ENCODE data around the gene ASCL1. TPM values are rescaled to one million over a fixed set of nuclear protein-coding genes. Genes with fewer than 3 reads are reported as not detected.

The ASCL1 gene
- total and polyA plus RNA-seq, 4 donors: 0.06 TPM; not detected in 3

GRCh38 chr12:102961466-102961855, 4.0 kb downstream of the ASCL1 start:
- H3K9me3 ChIP-seq (ENCODE audit: control insufficient read depth in 4 of 4, low read length in 3 of 4): peaks cover 7 to 27% (median 14%) of the 10 kb centered on the region in 4 donors
- peaks cover 7 to 39% (median 20%) of the 10 kb centered on the region in 4 donors for H3K27me3 ChIP-seq (ENCODE audit: control insufficient read depth in 4 of 4, insufficient read depth in 4 of 4, low read length in 3 of 4)
- WGBS: 13% methylated on average over 8 of the region's 8 CpGs
- TF ChIP-seq FOXA2 (IDR thresholded peaks at IDR 0.05): no peak
- H3K9ac ChIP-seq (ENCODE audit: low read depth in 1 of 2, low read length in 2 of 2): no peak overlapping the region
- no peak overlapping the region for H3K4me3 ChIP-seq (ENCODE audit: low read depth in 1 of 3, low read length in 3 of 3)
- no peaks in the 10 kb centered on the region for H3K36me3 ChIP-seq (ENCODE audit: control insufficient read depth in 4 of 4, insufficient read depth in 3 of 4, low read depth in 1 of 4, low read length in 3 of 4)
- peaks cover 16 to 42% (median 33%) of the 10 kb centered on the region in 4 donors for H3K4me1 ChIP-seq (ENCODE audit: control insufficient read depth in 4 of 4, insufficient read depth in 4 of 4, low read length in 3 of 4)
- H3K27ac ChIP-seq (ENCODE audit: low read depth in 1 of 2, low read length in 2 of 2): no peak overlapping the region
- DNase-seq (ENCODE audit: low spot score): no peak

GRCh38 chr12:102962532-102962931, 5.1 kb downstream of the ASCL1 start:
- no peak overlapping the region for H3K9ac ChIP-seq (ENCODE audit: low read depth in 1 of 2, low read length in 2 of 2)
- TF ChIP-seq SP1 (IDR thresholded peaks at IDR 0.05): no peak
- no peak for TF ChIP-seq CTCF (IDR thresholded peaks at IDR 0.05; ENCODE audit: low read depth, low read length, missing input control)
- H3K9me3 ChIP-seq (ENCODE audit: control insufficient read depth in 4 of 4, low read length in 3 of 4): peaks cover 7 to 27% (median 14%) of the 10 kb centered on the region in 4 donors
- peaks cover 7 to 36% (median 18%) of the 10 kb centered on the region in 4 donors for H3K27me3 ChIP-seq (ENCODE audit: control insufficient read depth in 4 of 4, insufficient read depth in 4 of 4, low read length in 3 of 4)
- H3K36me3 ChIP-seq (ENCODE audit: control insufficient read depth in 4 of 4, insufficient read depth in 3 of 4, low read depth in 1 of 4, low read length in 3 of 4): no peaks in the 10 kb centered on the region
- no peak overlapping the region for H3K4me3 ChIP-seq (ENCODE audit: low read depth in 1 of 3, low read length in 3 of 3)
- peaks cover 11 to 34% (median 27%) of the 10 kb centered on the region in 4 donors for H3K4me1 ChIP-seq (ENCODE audit: control insufficient read depth in 4 of 4, insufficient read depth in 4 of 4, low read length in 3 of 4)
- DNase-seq (ENCODE audit: low spot score): no peak
- no peak overlapping the region for H3K27ac ChIP-seq (ENCODE audit: low read depth in 1 of 2, low read length in 2 of 2)
- 7% methylated on average over 11 of the region's 11 CpGs for WGBS

- H3K27ac ChIP-seq (ENCODE audit: low read depth in 1 of 2, low read length in 2 of 2): no peak overlapping the region
- H3K4me3 ChIP-seq (ENCODE audit: low read depth in 1 of 3, low read length in 3 of 3): no peak overlapping the region
- H3K9me3 ChIP-seq (ENCODE audit: control insufficient read depth in 4 of 4, low read length in 3 of 4): peaks cover 7 to 27% (median 14%) of the 10 kb centered on the region in 4 donors
- TF ChIP-seq MAX (IDR thresholded peaks at IDR 0.05) (no peak), FOXA2 (IDR thresholded peaks at IDR 0.05) (no peak), FOXA1 (IDR thresholded peaks at IDR 0.05) (no peak), EGR1 (IDR thresholded peaks at IDR 0.05; ENCODE audit: low read depth in 2 of 2) (no peak), RAD21 (IDR thresholded peaks at IDR 0.05) (no peak), CTCF (IDR thresholded peaks at IDR 0.05; ENCODE audit: low read depth, low read length, missing input control) (no peak), YY1 (IDR thresholded peaks at IDR 0.05) (no peak), REST (IDR thresholded peaks at IDR 0.05) (no peak), ATF3 (IDR thresholded peaks at IDR 0.05) (no peak), TAF1 (conservative IDR thresholded peaks at IDR 0.05) (no peak), SP1 (IDR thresholded peaks at IDR 0.05) (no peak), GABPA (IDR thresholded peaks at IDR 0.05 in 1 of 2, conservative IDR thresholded peaks at IDR 0.05 in 1 of 2) (no peak), JUND (IDR thresholded peaks at IDR 0.05) (no peak)
- peaks cover 11 to 30% (median 23%) of the 10 kb centered on the region in 4 donors for H3K4me1 ChIP-seq (ENCODE audit: control insufficient read depth in 4 of 4, insufficient read depth in 4 of 4, low read length in 3 of 4)
- no peak for DNase-seq (ENCODE audit: low spot score)
- WGBS: 7% methylated on average over 3 of the region's 3 CpGs
- no peak overlapping the region for H3K9ac ChIP-seq (ENCODE audit: low read depth in 1 of 2, low read length in 2 of 2)
- peaks cover 7 to 36% (median 18%) of the 10 kb centered on the region in 4 donors for H3K27me3 ChIP-seq (ENCODE audit: control insufficient read depth in 4 of 4, insufficient read depth in 4 of 4, low read length in 3 of 4)
- H3K36me3 ChIP-seq (ENCODE audit: control insufficient read depth in 4 of 4, insufficient read depth in 3 of 4, low read depth in 1 of 4, low read length in 3 of 4): no peaks in the 10 kb centered on the region
Observed at GRCh38 chr12:102962986-102963385, 5.5 kb downstream of the ASCL1 start.
